GM12874 (cell line): ENCODE results near the gene CD40.

Experiments
- CTCF ChIP-seq: IDR thresholded peaks from 2 replicates; pipeline ENCODE4 v1.5.1; 2011; ENCODE audit warnings: low read depth, mild to moderate bottlenecking, control low read depth, low read length, moderate library complexity; ENCODE audit not compliant: insufficient read depth

Gene CD40

GRCh38 chr20:46164254-46164653 lies 46.1 kb downstream of the CD40 start:
- TF ChIP-seq CTCF: no peak

- no peak for TF ChIP-seq CTCF
These were observed 49.0 kb downstream of the CD40 start for GRCh38 chr20:46167080-46167479.

- no peak for TF ChIP-seq CTCF
These were observed 50.3 kb downstream of the CD40 start for GRCh38 chr20:46168438-46168837.

GRCh38 chr20:46169245-46170171 lies 51.4 kb downstream of the CD40 start:
- TF ChIP-seq CTCF: no peak

GRCh38 chr20:46171476-46171875 lies 53.4 kb downstream of the CD40 start:
- TF ChIP-seq CTCF: no peak

GRCh38 chr20:46171909-46172308 lies 53.8 kb downstream of the CD40 start:
- TF ChIP-seq CTCF: no peak

- TF ChIP-seq CTCF: no peak
These were observed 54.3 kb downstream of the CD40 start for GRCh38 chr20:46172455-46172854.
